GM19452 (cell line): ENCODE results near the gene RASSF3.
"Not testable (repeated sequence)": the region's sequence is repeated elsewhere in the genome, so short reads cannot be mapped to it uniquely, and the experiment has no call there.

ENCODE experiments used
- ATAC-seq: cut with Tn5 transposase; IDR thresholded peaks from one replicate; pipeline ENCODE4 v1.9.1; 2021; ENCODE audit not compliant: unreplicated experiment

RASSF3 gene

GRCh38 chr12:64610079-64610659, at the start of gene RASSF3:
RASSF3 (plus strand) TSS chr12:64610495; CDS start chr12:64610633, 138 bp downstream.
- ATAC-seq: peak; percentile 56

DNA sequence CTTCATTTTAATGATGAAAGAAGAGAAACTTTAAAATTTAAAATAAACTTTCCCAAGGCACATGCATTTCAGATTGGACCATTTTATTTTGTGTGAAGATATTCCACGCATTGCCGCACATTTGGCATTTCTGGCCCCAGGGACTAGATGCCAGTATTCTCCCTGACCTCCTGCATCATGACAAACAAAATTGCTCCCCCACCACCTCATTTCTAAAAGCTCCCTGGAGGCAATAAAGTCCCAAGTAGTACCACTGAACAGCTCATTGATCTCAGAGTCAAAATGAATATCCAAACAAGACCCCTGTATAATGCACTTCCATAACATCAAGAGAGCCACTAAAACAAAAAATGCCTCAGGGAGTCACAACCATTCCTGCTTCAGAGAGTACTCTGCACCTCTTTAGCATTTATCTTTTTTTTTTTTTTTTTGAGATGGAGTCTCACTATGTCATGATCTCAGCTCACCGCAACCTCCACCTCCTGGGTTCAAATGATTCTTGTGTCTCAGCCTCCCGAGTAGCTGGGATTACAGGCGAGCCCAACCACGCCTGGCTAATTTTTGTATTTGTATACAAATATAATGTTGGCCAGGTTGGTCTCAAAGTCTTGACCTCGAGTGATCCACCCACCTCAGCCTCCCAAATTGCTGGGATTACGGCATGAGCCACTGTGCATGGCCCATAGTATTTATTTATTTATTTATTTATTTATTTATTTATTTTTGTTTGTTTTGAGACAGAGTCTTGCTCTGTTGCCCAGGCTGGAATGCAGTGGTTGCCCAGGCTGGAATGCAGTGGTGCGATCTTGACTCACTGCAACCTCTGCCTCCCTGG, 48.8 kb upstream of the RASSF3 start:
- no peak for ATAC-seq

GRCh38 chr12:64566122-64566521, 44.2 kb upstream of the RASSF3 start:
- no peak for ATAC-seq

- no peak for ATAC-seq
Observed at GRCh38 chr12:64566831-64567517, 43.3 kb upstream of the RASSF3 start.

- no peak for ATAC-seq
Observed at GRCh38 chr12:64567570-64567969, 42.7 kb upstream of the RASSF3 start.

- no peak for ATAC-seq
Observed at GRCh38 chr12:64568298-64568697, 42.0 kb upstream of the RASSF3 start.

GRCh38 chr12:64569923-64570691, 40.2 kb upstream of the RASSF3 start:
- no peak for ATAC-seq

- no peak for ATAC-seq
Observed at GRCh38 chr12:64571411-64571810, 38.9 kb upstream of the RASSF3 start.

DNA sequence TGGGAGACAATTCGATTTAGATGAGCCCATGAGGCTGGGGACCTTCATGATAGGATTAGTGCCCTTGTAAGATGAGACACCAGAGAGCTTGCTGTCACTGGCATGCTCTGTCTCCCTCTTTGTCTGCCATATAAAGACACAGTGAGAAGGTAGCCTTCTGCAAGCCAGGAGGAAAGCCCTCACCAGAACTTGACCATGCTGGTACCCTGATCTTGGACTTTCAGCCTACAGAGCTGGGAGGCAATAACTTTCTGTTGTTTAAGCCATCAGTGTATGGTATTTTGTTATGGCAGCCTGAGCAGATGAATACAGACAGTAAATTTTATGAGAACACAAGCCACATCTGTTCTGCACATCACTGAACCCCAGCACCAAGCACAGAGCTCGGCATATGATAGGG, 38.1 kb upstream of the RASSF3 start:
- no peak for ATAC-seq

- no peak for ATAC-seq
Observed at GRCh38 chr12:64574837-64575236, 35.5 kb upstream of the RASSF3 start.

GRCh38 chr12:64577046-64577445, 33.2 kb upstream of the RASSF3 start:
- no peak for ATAC-seq

- no peak for ATAC-seq
Observed at GRCh38 chr12:64578566-64578965, 31.7 kb upstream of the RASSF3 start.

GRCh38 chr12:64580681-64581080, 29.6 kb upstream of the RASSF3 start:
- no peak for ATAC-seq

DNA sequence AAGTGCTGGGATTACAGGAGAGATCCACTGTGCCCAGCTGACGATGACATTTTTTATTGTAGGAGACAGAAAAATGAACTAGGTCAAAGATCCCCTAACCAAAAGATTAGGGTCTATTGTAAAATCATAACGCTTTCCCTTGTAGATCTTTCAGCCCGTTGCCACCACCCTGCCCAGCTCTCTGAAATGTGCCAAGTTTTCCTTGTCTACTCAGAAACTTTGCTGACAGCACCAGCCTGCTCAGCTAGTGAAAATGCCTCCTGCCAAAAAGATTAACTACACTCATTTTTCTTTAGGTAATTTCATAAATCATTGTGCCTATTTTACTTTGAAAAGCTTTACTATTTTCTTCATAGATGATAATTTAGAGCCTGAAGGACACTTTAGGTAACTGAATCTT, 28.2 kb upstream of the RASSF3 start:
- ATAC-seq: no peak

DNA sequence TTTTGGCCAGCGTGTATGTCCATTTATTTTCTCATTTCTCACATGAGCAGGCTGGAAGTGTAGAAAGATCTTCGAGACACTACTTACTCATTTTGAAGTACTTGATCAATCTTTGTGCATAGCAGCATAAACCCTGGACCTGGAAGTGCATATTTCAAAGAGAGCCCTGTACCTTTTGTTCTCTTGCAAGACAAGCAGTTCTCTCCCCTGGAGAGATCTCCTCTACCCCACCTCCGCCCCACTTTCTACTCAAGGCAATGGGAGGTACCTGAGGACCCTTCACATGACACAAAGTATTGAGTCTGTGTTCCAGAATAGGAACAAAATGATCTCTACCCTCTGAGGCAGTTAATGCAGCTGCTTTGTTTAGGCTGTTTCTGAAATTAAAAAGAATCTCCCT, 27.4 kb upstream of the RASSF3 start:
- no peak for ATAC-seq

DNA sequence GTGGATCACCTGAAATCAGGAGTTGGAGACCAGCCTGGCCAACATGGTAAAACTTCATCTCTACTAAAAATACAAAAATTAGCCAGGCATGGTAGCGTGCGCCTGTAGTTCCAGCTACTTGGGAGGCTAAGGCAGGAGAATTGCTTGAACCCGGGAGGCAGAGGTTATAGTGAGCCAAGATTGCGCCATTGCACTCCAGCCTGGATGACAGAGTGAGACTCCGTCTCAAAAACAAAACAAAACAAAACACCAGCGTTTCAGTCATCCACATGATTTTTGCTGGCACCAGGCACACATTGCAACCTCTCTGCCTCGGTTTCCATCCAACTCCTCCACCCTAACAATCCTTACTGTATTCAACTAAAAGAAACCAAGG, 26.9 kb upstream of the RASSF3 start:
- ATAC-seq: not testable (repeated sequence)

GRCh38 chr12:64583771-64584421, 26.4 kb upstream of the RASSF3 start:
- ATAC-seq: no peak

DNA sequence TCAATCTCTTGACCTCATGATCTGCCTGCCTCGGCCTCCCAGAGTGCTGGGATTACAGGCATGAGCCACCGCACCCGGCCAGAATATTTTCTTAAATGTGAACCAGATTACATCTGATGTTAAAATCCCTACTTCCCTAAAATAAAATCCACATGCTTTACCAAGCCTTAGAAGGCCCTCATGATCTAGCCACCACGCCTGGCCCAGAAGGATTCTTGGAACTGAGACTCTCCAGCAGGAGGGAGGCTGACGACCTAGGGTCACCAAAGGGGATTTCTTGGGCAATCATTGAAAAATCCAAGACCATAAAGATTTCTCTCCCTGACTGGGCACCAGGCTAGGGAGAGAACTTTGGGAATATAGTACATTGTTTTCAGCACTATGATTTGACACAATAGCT, 25.2 kb upstream of the RASSF3 start:
- no peak for ATAC-seq

- ATAC-seq: no peak
Observed at GRCh38 chr12:64587447-64587846, 22.8 kb upstream of the RASSF3 start.

DNA sequence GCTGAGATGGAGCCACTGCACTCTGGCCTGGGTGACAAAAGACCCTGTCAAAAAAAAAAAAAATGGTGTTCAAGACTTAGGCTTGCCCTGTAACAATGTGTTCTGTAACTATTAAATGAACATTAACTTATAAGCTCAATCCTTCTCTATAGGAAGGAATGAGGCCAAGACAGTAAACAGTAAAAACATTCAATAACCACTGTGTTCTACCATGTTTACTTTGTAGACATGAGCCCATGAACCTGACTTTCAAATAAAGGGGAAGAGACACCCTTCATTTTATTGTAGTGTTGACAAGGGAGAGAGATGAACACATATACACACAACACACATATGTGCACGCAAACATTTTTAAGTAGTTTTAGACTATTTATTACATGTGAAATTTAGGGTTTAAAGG, 20.1 kb upstream of the RASSF3 start:
- no peak for ATAC-seq
